ENCODE data around the gene FHAD1.
"Not testable (repeated sequence)": the region's sequence is repeated elsewhere in the genome, so short reads cannot be mapped to it uniquely, and the experiment has no call there.

The FHAD1 gene

DNA sequence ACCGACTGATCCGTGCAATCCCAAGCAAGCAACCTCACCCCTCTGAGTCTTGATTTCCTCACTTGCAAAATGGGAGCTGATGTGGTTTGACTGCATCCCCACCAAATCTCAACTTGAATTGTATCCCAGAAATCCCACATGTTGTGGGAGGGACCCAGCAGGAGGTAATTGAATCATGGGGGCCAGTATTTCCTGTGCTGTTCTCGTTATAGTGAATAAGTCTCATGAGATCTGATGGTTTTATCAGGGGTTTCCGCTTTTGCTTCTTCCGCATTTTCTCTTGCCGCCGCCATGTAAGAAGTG lies 58.4 kb downstream of the FHAD1 start:
- no peak for DNase-seq (ENCODE audit: low spot score)

DNA sequence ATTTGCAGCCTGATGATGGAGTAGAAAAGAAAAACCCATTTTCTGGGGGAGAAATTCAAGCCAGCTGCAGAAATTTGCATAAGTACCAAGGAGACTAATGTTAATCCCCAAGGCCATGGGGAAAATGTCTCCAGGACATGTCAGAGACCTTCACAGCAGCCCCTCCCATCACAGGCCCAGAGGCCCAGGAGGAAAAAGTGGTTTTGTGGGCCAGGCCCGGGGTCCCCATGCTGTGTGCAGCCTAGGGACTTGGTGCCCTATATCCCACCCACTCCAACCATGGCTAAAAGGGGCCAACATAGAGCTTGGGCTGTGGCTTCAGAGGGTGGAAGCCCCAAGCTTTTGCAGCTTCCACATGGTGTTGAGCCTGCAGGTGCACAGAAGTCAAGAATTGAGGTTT lies 59.3 kb downstream of the FHAD1 start:
- DNase-seq (ENCODE audit: low spot score): not testable (repeated sequence)

DNA sequence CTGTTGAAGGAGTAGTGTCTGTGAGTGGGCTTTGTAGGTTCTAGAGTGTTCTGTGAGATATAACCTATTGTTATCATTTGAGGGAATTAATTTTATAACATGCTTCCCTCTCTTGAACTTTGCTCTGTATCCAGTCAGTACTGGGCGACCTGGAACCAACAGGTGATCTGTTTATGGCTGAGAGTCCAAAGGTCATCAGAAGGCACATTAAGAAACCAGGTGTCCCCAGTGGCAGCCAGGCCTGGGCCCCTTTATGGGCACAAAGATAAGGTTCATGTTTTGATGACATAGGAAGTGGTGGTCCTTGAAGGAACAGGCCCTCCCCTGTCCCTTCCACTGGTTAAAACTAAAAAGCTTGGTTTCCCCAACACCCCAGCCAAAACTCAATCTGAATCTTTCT lies 61.1 kb downstream of the FHAD1 start:
- DNase-seq (ENCODE audit: low spot score): no peak

GRCh38 chr1:15308621-15309027 lies 61.6 kb downstream of the FHAD1 start:
- no peak for DNase-seq (ENCODE audit: low spot score)

DNA sequence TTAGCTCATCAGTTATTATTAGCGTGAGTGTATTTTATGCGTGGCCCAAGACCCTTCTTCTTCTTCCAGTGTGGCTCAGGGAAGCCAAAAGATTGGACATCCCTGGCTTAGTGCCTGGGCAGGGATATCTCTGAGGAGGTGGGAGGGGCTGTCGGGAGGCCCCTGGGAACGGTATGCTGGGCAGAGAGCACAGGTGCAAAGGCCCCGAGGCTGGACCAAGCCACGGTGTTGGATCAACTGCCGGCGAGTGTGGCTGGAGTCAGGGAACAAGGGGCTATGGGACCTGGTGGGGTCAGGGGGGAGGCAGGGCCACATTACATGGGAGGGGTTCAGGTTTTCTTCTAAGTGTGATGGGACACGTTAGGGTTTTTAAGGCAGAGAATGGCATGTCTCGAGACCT lies 62.7 kb downstream of the FHAD1 start:
- no peak for DNase-seq (ENCODE audit: low spot score)

DNA sequence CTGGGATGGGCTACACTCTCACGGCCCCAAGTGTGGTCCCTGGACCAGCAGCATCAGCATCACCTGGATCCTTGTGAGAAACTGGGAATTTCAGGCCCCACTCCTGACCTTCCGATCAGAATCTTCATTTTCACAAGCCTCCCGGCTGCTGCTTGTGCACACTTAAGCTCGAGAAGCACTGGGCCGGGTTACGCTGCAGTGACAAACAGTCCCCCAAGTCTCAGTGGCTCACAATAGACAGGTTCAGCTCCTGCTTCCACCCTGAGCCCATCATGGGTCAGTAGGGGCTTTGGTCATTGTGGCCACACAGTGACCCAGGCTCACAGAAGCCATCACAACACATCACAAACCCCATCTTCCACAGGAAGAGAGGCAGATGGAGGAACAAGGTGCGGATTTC lies 63.5 kb downstream of the FHAD1 start:
- DNase-seq (ENCODE audit: low spot score): no peak

DNA sequence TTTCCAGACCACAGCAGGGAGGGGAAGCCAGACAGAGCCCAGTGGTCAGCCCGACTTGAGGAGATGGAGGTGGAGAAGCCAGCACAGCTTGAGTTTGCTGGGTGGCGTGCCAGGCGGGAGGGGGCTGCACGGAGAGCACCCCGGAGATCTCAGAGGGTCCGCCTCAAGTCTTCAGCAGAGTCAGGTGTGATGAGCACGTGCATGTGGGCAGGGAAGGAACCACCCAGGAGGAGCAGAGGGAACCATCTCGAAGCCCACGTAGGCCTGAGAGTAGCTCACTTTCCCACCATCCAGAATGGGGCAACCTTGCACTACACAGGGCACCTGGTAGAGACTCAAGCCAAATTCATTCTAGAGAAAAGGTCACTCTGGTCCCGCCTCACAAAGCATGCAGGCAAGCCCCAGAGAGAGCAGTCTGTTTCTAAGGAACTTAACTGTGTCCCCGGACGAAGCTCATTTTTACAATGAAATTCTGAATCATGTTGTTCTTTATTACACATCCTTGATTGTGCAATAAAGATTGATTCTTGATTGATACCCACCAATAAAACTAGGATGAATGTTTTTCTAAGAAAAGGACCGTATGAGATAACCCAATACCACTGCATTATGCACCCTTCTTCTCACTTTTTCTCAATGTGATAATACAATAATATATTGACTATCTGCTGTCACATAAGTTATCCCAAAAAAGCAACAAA lies 64.2 kb downstream of the FHAD1 start:
- no peak for DNase-seq (ENCODE audit: low spot score)

DNA sequence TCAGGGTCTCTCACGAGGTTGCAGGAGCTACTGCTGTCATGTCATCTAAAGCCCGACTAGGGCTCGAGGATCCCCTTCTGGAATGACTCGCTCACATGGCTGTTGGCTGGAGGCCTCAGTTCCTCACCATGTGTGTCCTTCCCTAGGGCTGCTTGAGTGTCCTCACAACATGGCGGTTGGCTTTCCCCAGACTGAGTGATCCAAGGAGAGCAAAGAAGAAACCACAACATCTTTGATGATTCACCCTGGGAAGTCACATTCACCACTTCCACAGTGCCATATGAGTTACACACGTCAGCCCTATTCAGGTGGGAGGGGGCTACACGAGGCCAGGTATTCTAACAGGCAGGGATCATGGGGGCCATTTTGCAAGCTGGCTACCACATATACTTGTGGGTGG lies 64.9 kb downstream of the FHAD1 start:
- DNase-seq (ENCODE audit: low spot score): no peak

GRCh38 chr1:15312626-15313411 lies 65.8 kb downstream of the FHAD1 start:
- no peak for DNase-seq (ENCODE audit: low spot score)

DNA sequence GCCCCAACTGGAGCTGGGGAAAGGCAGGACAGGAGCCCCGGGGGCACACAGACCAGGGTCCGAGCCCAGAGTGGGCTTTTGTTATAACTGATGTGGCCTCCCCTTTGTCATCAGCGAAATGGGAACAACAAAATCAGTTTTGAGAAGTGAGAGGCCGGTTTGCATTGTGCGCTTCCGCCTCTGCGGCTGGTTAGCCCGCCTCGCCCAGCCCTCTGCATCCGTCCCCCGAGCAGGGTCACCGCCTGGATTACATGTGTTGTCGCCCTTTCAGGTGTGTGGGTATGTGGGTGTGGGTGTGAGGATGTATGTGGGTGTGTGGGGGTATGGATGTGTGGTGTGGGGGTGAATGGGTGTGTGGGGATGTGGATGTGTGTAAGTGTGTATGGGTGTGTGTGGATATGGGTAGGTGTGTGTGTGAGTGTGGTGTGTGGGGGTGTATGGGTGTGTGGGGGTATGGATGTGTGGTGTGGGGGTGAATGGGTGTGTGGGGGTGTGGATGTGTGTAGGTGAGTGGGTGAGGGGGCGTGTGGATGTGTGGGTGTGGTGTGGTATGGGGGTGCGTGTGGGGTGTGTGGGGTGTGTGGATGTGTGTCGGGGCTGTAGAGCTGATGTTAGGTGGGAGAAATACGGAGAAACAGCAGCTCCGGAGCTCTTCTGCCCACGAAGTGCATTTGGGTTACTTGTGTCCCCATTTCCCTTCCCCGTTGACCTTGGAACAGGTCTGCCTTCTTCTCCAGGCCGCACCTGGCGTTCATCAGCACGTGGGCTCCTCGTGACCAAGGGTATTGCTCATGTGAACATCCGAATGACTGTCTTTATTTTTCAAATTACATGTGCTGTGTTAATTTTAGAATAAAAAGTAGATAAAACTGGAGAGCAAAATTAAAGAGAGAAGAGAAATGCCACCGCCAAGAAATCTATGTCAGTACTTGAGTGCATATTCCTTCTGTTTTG lies 67.6 kb downstream of the FHAD1 start:
- DNase-seq (ENCODE audit: low spot score): no peak

- no peak for DNase-seq (ENCODE audit: low spot score)
These were observed 68.8 kb downstream of the FHAD1 start for GRCh38 chr1:15315815-15316214.

- no peak for DNase-seq (ENCODE audit: low spot score)
These were observed 69.5 kb downstream of the FHAD1 start for GRCh38 chr1:15316510-15316909.

DNA sequence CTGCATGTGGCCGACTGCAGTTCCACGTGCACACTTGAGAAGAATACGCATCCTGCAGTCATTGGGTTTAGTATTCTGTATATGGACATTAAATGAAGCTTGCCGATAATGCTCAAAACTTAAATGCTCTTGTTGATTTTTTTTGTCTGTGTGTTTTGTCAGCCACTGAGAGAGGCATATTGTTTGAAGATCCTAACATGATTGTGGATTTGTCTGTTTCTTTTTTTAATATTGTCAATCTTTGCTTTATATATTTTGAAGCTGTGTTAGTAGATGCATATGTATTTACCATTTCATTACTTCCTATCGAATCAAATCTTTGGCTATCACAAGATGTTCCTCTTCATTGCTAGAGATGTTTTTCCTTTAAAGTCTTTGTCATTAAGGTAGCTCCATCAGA lies 73.2 kb downstream of the FHAD1 start:
- no peak for DNase-seq (ENCODE audit: low spot score)

DNA sequence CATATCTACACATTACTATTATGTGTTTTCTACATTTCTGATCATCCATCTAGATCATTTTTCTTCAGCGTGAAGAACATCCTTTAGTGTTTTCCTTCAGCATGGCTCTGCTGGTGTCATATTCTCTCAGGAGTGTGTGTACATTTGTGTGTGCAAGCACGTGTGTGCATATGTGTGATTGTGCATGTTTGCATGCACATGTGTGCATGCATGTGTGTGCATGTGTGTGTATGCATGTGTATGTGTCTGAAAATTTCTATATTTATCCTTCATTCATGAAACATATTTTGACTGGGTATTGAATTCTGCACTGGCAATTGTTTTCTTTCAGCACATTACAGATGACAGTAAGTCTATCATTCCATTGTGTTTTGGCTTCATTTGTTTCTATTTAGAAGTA lies 74.6 kb downstream of the FHAD1 start:
- DNase-seq (ENCODE audit: low spot score): no peak

DNA sequence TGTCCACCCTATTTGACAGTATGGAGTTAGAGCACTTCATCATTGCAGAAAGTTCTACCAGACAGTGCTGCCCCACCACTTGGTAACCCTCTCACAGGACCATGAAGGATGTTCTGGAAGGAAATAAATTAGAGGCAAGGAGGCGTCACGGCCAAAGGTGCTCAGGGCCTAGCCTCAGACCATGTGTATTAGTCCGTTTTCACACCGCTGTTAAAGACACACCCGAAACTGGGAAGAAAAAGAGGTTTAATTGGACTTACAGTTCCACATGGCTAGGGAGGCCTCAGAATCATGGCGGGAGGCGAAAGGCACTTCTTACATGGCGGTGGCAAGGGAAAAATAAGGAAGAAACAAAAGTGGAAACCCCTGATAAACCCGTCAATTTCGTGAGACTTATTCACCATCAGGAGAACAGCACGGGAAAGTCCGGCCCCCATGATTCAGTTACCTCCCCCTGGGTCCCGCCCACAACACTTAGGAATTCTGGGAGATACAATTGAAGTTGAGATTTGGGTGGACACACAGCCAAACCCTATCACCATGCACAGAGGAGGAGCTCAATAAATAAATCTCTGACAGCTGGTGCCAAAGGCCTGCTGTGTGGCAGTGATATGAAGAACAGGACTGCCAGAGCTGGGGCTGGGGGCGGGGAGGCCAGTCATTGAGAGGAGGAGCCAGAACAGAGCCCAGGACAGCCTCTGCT lies 75.8 kb downstream of the FHAD1 start:
- peak; percentile 12 for DNase-seq (ENCODE audit: low spot score)

- DNase-seq (ENCODE audit: low spot score): peak; percentile 85
These were observed 76.4 kb downstream of the FHAD1 start for GRCh38 chr1:15323351-15323988.

GRCh38 chr1:15323989-15324868 lies 77.2 kb downstream of the FHAD1 start:
- no peak for DNase-seq (ENCODE audit: low spot score)

DNA sequence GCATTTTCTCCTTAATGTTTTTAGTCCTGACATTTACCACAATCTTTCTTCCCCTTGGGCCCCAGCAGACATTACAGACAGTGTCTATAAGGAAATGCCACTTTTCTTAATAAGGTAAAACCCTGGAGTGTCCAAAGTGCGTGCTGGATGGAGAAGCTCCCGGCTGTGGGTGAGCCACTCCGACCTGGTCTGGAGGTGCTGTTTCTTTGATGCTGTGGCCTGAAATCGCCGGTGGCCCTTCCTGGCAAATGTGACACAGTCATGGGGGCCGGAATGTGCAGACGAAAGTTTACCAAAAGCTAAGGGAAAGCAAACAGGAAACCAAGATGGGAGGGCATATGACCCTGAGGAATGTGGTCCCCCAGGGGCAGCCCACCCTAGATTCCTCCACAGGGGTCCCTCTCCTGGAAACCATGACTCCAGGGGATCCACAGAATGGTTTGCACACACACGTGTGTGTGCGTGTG lies 77.9 kb downstream of the FHAD1 start:
- no peak for DNase-seq (ENCODE audit: low spot score)

- no peak for DNase-seq (ENCODE audit: low spot score)
These were observed 78.5 kb downstream of the FHAD1 start for GRCh38 chr1:15325375-15326085.

Measured in cerebellar cortex (tissue), 1 donor.